Heart left ventricle (tissue), 13 donors: ENCODE results near the gene PAX5.

Source experiments
- CTCF ChIP-seq, 12 donors: fragments of 200-600 bp; sonication (generic) in 4 of 12; IDR thresholded peaks; one replicate each; pipeline versions ENCODE4 v1.5.0 to v1.8.0; 2018 to 2022; ENCODE audit warnings: antibody characterized with exemption in 12 of 12, mild to moderate bottlenecking in 5 of 12
- POLR2A ChIP-seq, 2 donors: fragments of 450-650 bp; IDR thresholded peaks; one replicate each; pipeline ENCODE4 v1.6.1; 2017; ENCODE audit warnings: antibody characterized with exemption in 2 of 2, mild to moderate bottlenecking in 2 of 2, moderate library complexity in 2 of 2
- donor health status: ischemic (EF 13 %, LVEDD 7.1; RV severe dilation, severe dysfunction).
- donor health status: DM: no; HTN: yes; CAD: no.
- donor health status: DM: no; HTN: no; CAD: no.
- donor health status: ischemic (EF 25% LVEDD 6.9; RV normal size, moderate dysfunction).
- donor health status: ischemic (EF 25% LVEDD 5.7; RV mildly dilated, moderate dysfunction).
- donor health status: ischemic (EF 35%, LVEDD 5.7; RV mildly dilated, moderate dysfunction).
- donor health status: nonischemic (EF 11% LVEDD 7.7; RV severe dilation, severe dysfunction).
- donor health status: DM: yes; HTN: yes; CAD: no.
- donor health status: PGD.
- donor health status: ischemic (EF 29% LVEDD 5.4; RV normal size, mild dysfunction).
- donor health status: nonischemic (EF 23%, LVEDD 6.1; RV moderate dilation, normal function).

DNA sequence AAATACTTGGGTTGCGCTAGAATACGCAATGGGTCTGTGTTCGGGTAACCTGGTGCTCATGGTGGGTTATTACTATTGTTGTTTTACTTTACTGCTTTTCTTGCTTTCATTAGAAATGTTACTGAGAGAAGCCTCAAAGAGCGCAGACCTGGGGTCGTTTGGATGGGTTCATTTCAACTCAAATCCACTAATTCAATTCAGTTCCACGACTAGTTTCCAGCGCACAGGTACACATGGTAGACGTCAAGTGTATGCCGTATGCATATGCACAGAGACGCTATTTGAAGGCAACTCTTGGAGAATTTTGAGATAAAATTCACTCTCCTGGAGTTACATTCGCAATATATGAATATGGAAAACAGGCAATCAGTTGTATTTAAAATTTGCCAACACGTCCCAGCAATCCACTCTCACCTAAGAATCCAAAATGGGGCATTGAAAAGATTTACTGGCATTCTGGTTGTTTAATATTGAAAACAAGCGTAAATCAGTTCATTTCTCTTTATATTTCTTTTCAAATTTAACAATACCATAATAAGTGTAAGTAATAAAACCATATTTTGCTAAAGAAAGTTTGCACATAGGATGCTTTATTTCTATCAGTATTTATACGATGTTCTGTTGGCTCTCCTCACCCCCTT is 4.4 kb upstream of the PAX5 start:
- TF ChIP-seq CTCF (IDR thresholded peaks at IDR 0.05), result no peak
- TF ChIP-seq POLR2A (IDR thresholded peaks at IDR 0.05), result no peak
